Mesenchymal stem cell (in vitro differentiated cells and primary cell): ENCODE results near the gene PRKCA.
A peak's percentile ranks its signal among the peaks of the same experiment; 100 is the strongest.

ENCODE experiments used
- DNase-seq: peaks from one replicate; pipeline ENCODE4 v3.0.0-alpha.2; 2013
- H2AFZ ChIP-seq: one replicate; pipeline ENCODE4 v1.6.1; 2013; ENCODE audit warnings: low read depth, mild to moderate bottlenecking, control low read depth, inconsistent platforms, low read length, moderate library complexity
- H2AK5ac ChIP-seq: 2 replicates; pipeline ENCODE4 v1.6.1; 2013; ENCODE audit warnings: low read length, moderate library complexity, mild to moderate bottlenecking, inconsistent platforms; ENCODE audit not compliant: severe bottlenecking
- H2BK120ac ChIP-seq: one replicate; pipeline ENCODE4 v1.6.1; 2013; ENCODE audit warnings: low read depth, mild to moderate bottlenecking, inconsistent platforms, low read length, moderate library complexity
- H2BK12ac ChIP-seq, 2 experiments: one replicate each; pipeline ENCODE4 v1.6.1; 2013; ENCODE audit warnings: inconsistent platforms in 2 of 2, low read length in 2 of 2, mild to moderate bottlenecking in 2 of 2, moderate library complexity in 2 of 2, control low read depth in 1 of 2
- H2BK15ac ChIP-seq: one replicate; pipeline ENCODE4 v1.6.1; 2013; ENCODE audit warnings: mild to moderate bottlenecking, low read depth, inconsistent platforms; ENCODE audit not compliant: poor library complexity, severe bottlenecking
- H2BK5ac ChIP-seq: 2 replicates; pipeline ENCODE4 v1.6.1; 2013; ENCODE audit warnings: low read depth, mild to moderate bottlenecking, low read length, control low read depth, inconsistent platforms; ENCODE audit not compliant: poor library complexity, severe bottlenecking
- H3K14ac ChIP-seq, 2 experiments: one replicate each; pipeline ENCODE4 v1.6.1; 2013; ENCODE audit warnings: inconsistent platforms in 2 of 2, low read length in 2 of 2, control low read depth in 1 of 2, mild to moderate bottlenecking in 1 of 2, moderate library complexity in 1 of 2
- H3K18ac ChIP-seq, 2 experiments: one replicate each; pipeline ENCODE4 v1.6.1; 2013; ENCODE audit warnings: inconsistent platforms in 2 of 2, low read length in 2 of 2, control low read depth in 1 of 2, low read depth in 1 of 2, mild to moderate bottlenecking in 1 of 2
- H3K23ac ChIP-seq, 2 experiments: one replicate each; pipeline ENCODE4 v1.6.1; 2013; ENCODE audit warnings: inconsistent platforms in 2 of 2, low read length in 2 of 2, mild to moderate bottlenecking in 2 of 2, moderate library complexity in 2 of 2, control low read depth in 1 of 2
- H3K27ac ChIP-seq: 2 replicates; pipeline ENCODE4 v1.5.1; 2013; ENCODE audit warnings: mild to moderate bottlenecking, moderate library complexity, low read length, control low read depth, inconsistent platforms; ENCODE audit not compliant: poor library complexity, severe bottlenecking
- H3K27me3 ChIP-seq, 2 experiments: 2 replicates each; pipeline versions ENCODE4 v1.6.1 to v1.7.0; 2013; ENCODE audit warnings: low read length in 2 of 2, mild to moderate bottlenecking in 2 of 2, moderate library complexity in 2 of 2, control low read depth in 1 of 2, inconsistent platforms in 1 of 2; ENCODE audit not compliant: control insufficient read depth in 1 of 2, insufficient read depth in 1 of 2
- H3K36me3 ChIP-seq, 2 experiments: 2 replicates each; pipeline versions ENCODE4 v1.6.1 to v1.7.0; 2013; ENCODE audit warnings: low read length in 2 of 2, control low read depth in 1 of 2, inconsistent platforms in 1 of 2, low read depth in 1 of 2, mild to moderate bottlenecking in 1 of 2; ENCODE audit not compliant: insufficient read depth in 2 of 2, control insufficient read depth in 1 of 2
- H3K4ac ChIP-seq, 2 experiments: one replicate each; pipeline ENCODE4 v1.6.1; 2013; ENCODE audit warnings: inconsistent platforms in 2 of 2, low read length in 2 of 2, mild to moderate bottlenecking in 2 of 2, moderate library complexity in 2 of 2, control low read depth in 1 of 2, low read depth in 1 of 2
- H3K4me1 ChIP-seq: 2 replicates; pipeline ENCODE4 v1.6.1; 2013; ENCODE audit warnings: low read depth, low read length, control low read depth; ENCODE audit not compliant: control insufficient read depth, insufficient read depth
- H3K4me2 ChIP-seq: 2 replicates; pipeline ENCODE4 v1.6.1; 2013; ENCODE audit warnings: low read length, mild to moderate bottlenecking, inconsistent platforms; ENCODE audit not compliant: poor library complexity, severe bottlenecking
- H3K4me3 ChIP-seq, 2 experiments: 2 replicates each; pipeline versions ENCODE4 v1.5.1 to v1.7.0; 2013; ENCODE audit warnings: low read length in 2 of 2, mild to moderate bottlenecking in 2 of 2, control low read depth in 1 of 2, low read depth in 1 of 2; ENCODE audit not compliant: insufficient read depth in 1 of 2
- H3K79me1 ChIP-seq: replicated peaks from 2 replicates; pipeline ENCODE4 v1.6.1; 2013; ENCODE audit warnings: mild to moderate bottlenecking, control low read depth, low read length, inconsistent platforms; ENCODE audit not compliant: poor library complexity, severe bottlenecking
- H3K9ac ChIP-seq: 2 replicates; pipeline ENCODE4 v1.7.0; 2013; ENCODE audit warnings: mild to moderate bottlenecking, low read length, moderate library complexity
- H3K9me3 ChIP-seq: 2 replicates; pipeline ENCODE4 v1.7.0; 2013; ENCODE audit warnings: mild to moderate bottlenecking, low read length; ENCODE audit not compliant: control insufficient read depth
- H4K8ac ChIP-seq: one replicate; pipeline ENCODE4 v1.6.1; 2013; ENCODE audit warnings: inconsistent platforms, mild to moderate bottlenecking, low read length, moderate library complexity
- H4K91ac ChIP-seq: one replicate; pipeline ENCODE4 v1.6.1; 2013; ENCODE audit warnings: mild to moderate bottlenecking, low read length, inconsistent platforms
- WGBS: methylation state at CpG from one replicate; pipeline ENCODE4 v1.1.7; 2013; ENCODE audit warnings: mixed read lengths; 5-methylcytosine and 5-hydroxymethylcytosine counted together

PRKCA gene

DNA sequence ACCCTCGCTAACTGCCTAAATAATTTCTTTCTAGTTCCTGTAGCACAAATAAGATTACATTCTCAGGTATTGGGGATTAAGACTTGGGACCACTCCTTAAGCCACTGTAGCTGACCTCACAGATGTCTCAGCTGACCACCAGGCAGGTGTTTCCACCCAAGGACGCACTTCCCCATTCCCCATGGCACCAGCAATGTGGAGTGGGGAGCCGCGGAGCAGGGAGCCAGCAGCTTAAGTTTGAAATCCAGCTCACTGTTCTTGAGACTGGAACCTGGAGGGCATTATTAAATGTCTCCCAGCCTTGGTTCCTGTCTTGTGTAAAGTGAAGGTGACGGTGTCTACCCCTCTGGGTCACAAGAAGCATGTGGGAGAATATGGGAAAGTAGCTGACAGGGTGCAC lies 283.1 kb downstream of the PRKCA start:
- Histone ChIP-seq H3K27me3 (no peaks in the 10 kb centered on the region), H3K4ac (no peak overlapping the region), H3K14ac (no peak overlapping the region), H3K18ac (no peak overlapping the region), H2BK5ac (no peak overlapping the region), H2BK120ac (no peak overlapping the region), H3K23ac (no peak overlapping the region), H2BK15ac (no peak overlapping the region), H3K4me3 (no peak overlapping the region), H4K91ac (no peak overlapping the region), H3K9me3 (no peaks in the 10 kb centered on the region), H3K36me3 (peaks cover 0 to 2% of the 10 kb centered on the region in 2 experiments), H3K4me2 (no peak overlapping the region), H2BK12ac (no peak overlapping the region), H3K4me1 (peaks cover 11% of the 10 kb centered on the region), H2AK5ac (no peak overlapping the region), H3K79me1 (peaks cover 39% of the 10 kb centered on the region), H3K27ac (no peak overlapping the region), H2AFZ (no peak overlapping the region), H3K9ac (no peak overlapping the region), H4K8ac (no peak overlapping the region)
- no peak for DNase-seq
- 98% methylated on average over 5 of the region's 5 CpGs for WGBS

DNA sequence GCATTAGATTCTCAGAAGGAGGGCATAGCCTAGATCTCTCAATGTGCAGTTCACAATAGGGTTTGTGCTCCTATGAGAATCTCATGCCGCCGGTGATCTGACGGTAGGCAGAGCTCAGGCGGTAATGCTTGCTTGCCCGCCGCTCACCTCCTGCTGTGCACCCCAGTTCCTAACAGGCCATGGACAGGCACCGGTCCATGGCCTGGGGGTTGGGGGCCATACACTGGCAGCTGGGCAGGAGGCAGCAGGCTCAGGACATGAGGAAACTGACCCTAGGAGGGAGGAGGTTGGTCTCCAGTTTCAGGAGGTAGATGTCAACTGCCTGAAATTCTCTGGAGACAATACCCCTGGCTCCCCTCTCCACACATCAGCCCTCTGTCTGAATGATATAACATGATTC lies 287.5 kb downstream of the PRKCA start:
- 97% methylated on average over 7 of the region's 7 CpGs for WGBS
- H3K4me1 ChIP-seq, result peaks cover 4% of the 10 kb centered on the region
- no peak overlapping the region for H4K91ac ChIP-seq

GRCh38 chr17:66593116-66593515 lies 290.7 kb downstream of the PRKCA start:
- peaks cover 37% of the 10 kb centered on the region for H3K79me1 ChIP-seq
- no peak overlapping the region for H3K27ac ChIP-seq
- H3K9me3 ChIP-seq, result no peaks in the 10 kb centered on the region
- no peak overlapping the region for H2BK12ac ChIP-seq
- H3K4me2 ChIP-seq, result no peak overlapping the region
- H4K8ac ChIP-seq, result peak overlapping the region; percentile 50
- no peak overlapping the region for H2AFZ ChIP-seq
- peaks cover 2% of the 10 kb centered on the region for H3K4me1 ChIP-seq
- H3K14ac ChIP-seq, result no peak overlapping the region
- H3K4ac ChIP-seq, result no peak overlapping the region
- peak overlapping the region; percentile 25 for H4K91ac ChIP-seq
- H3K4me3 ChIP-seq, result no peak overlapping the region
- no peaks in the 10 kb centered on the region for H3K36me3 ChIP-seq
- no peak for DNase-seq
- H3K27me3 ChIP-seq, result no peaks in the 10 kb centered on the region
- no peak overlapping the region for H3K9ac ChIP-seq
- H2BK120ac ChIP-seq, result no peak overlapping the region
- no peak overlapping the region for H2BK15ac ChIP-seq
- no peak overlapping the region for H3K18ac ChIP-seq
- 99% methylated on average over 2 of the region's 2 CpGs for WGBS
- no peak overlapping the region for H2BK5ac ChIP-seq
- H3K23ac ChIP-seq, result no peak overlapping the region
- no peak overlapping the region for H2AK5ac ChIP-seq

More for the DNA sequence above, 287.5 kb downstream of the PRKCA start:
- H3K79me1 ChIP-seq, result peaks cover 49% of the 10 kb centered on the region
- H3K9me3 ChIP-seq, result no peaks in the 10 kb centered on the region
- H3K14ac ChIP-seq, result no peak overlapping the region
- no peak overlapping the region for H3K23ac ChIP-seq
- H2BK12ac ChIP-seq, result no peak overlapping the region
- H3K9ac ChIP-seq, result no peak overlapping the region
- DNase-seq, result no peak
- no peak overlapping the region for H3K27ac ChIP-seq
- H3K4ac ChIP-seq, result no peak overlapping the region
- no peak overlapping the region for H2AFZ ChIP-seq
- H3K4me2 ChIP-seq, result no peak overlapping the region
- no peak overlapping the region for H3K18ac ChIP-seq
- no peak overlapping the region for H2BK15ac ChIP-seq
- no peak overlapping the region for H4K8ac ChIP-seq
- peaks cover 0 to 2% of the 10 kb centered on the region in 2 experiments for H3K36me3 ChIP-seq
- no peaks in the 10 kb centered on the region for H3K27me3 ChIP-seq
- H2BK5ac ChIP-seq, result no peak overlapping the region
- H2BK120ac ChIP-seq, result no peak overlapping the region
- H2AK5ac ChIP-seq, result no peak overlapping the region
- H3K4me3 ChIP-seq, result no peak overlapping the region

GRCh38 chr17:66595893-66596292 lies 293.5 kb downstream of the PRKCA start:
- Histone ChIP-seq H3K4me1 (peaks cover 2% of the 10 kb centered on the region), H3K18ac (no peak overlapping the region), H3K27ac (no peak overlapping the region), H3K14ac (no peak overlapping the region), H2BK15ac (no peak overlapping the region), H2AK5ac (no peak overlapping the region), H3K9ac (no peak overlapping the region), H4K91ac (no peak overlapping the region), H3K79me1 (peaks cover 20% of the 10 kb centered on the region), H3K27me3 (no peaks in the 10 kb centered on the region), H2BK12ac (no peak overlapping the region), H2AFZ (no peak overlapping the region), H2BK120ac (no peak overlapping the region), H2BK5ac (no peak overlapping the region), H3K9me3 (no peaks in the 10 kb centered on the region), H3K4me3 (no peak overlapping the region), H4K8ac (no peak overlapping the region), H3K36me3 (no peaks in the 10 kb centered on the region), H3K4ac (no peak overlapping the region), H3K4me2 (no peak overlapping the region), H3K23ac (no peak overlapping the region)
- DNase-seq, result no peak
- WGBS, result 95% methylated on average over 12 of the region's 12 CpGs
